T-helper 2 cell treated with Interferon-gamma antibody and Interleukin-4, amounts not matched to agents 5 μg/mL and 100 μg/mL, for 36 hours (primary cell): ENCODE results near the gene OXSR1.

ENCODE experiments used
- DNase-seq: peaks from one replicate; pipeline ENCODE4 v3.0.0; 2021; ENCODE audit warnings: low spot score
- H3K27ac Mint-ChIP-seq: one replicate; pipeline ENCODE4 v1.8.0; 2021; ENCODE audit warnings: mild to moderate bottlenecking, mixed read lengths
- H3K27me3 Mint-ChIP-seq: one replicate; pipeline ENCODE4 v1.8.0; 2021; ENCODE audit warnings: low read depth, mixed read lengths
- H3K36me3 Mint-ChIP-seq: one replicate; pipeline ENCODE4 v1.8.0; 2021; ENCODE audit warnings: low read depth, mixed read lengths
- H3K4me1 Mint-ChIP-seq: one replicate; pipeline ENCODE4 v1.8.0; 2021; ENCODE audit warnings: low read depth, mixed read lengths
- H3K4me3 Mint-ChIP-seq: one replicate; pipeline ENCODE4 v1.8.0; 2022; ENCODE audit warnings: mild to moderate bottlenecking, moderate library complexity, mixed read lengths
- H3K9me3 Mint-ChIP-seq: one replicate; pipeline ENCODE4 v1.8.0; 2021; ENCODE audit warnings: mixed read lengths

Gene OXSR1

DNA sequence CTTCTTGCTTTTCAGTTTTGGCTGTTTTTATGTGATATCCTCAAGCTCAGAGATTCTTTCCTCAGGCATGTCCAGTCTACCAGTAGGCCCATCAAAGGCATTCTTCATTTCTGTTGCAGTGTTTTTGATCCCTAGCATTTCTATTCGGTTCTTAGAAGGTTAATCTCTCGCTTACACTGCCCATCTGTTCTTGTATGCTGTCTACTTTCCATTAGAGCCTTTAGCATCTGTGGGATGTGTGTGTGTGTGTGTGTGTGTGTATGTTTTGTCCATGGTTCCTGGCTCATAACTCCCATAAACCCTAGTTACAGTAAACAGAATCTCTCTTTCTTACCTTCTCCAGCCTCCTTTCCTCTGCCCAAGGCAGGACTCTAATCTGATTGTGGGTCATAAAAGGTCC lies 95.1 kb downstream of the OXSR1 start:
- H3K36me3 Mint-ChIP-seq, result peaks cover 18% of the 10 kb centered on the region
- H3K4me3 Mint-ChIP-seq, result no peak overlapping the region

DNA sequence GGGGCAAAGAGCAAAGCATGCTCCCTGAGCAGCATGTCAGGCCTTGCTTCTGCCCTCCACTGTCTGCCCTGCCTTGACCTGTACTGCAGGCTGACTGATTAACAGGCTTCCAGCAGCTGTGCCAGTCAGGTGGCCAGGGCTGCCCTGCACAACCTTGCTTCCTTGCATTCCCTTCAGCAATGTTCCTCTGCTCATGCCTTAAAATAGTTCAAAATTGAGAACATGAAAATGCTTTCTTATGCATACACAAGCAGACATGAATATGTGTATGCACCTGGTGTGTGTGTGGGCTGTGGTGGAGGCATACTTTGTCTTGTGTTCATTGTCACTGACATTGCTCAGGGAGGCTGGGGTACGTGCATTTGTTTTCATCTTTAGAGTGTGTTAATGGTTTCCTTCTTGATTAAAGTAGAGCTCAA lies 99.0 kb downstream of the OXSR1 start:
- DNase-seq, result no peak
- no peaks in the 10 kb centered on the region for H3K9me3 Mint-ChIP-seq
- H3K36me3 Mint-ChIP-seq, result peaks cover 7% of the 10 kb centered on the region
- H3K4me1 Mint-ChIP-seq, result peaks cover 18% of the 10 kb centered on the region
- no peak overlapping the region for H3K27ac Mint-ChIP-seq
- H3K27me3 Mint-ChIP-seq, result no peaks in the 10 kb centered on the region
- no peak overlapping the region for H3K4me3 Mint-ChIP-seq

More for the DNA sequence above, 95.1 kb downstream of the OXSR1 start:
- H3K27ac Mint-ChIP-seq, result no peak overlapping the region
- no peak for DNase-seq
- H3K27me3 Mint-ChIP-seq, result no peaks in the 10 kb centered on the region
- H3K9me3 Mint-ChIP-seq, result no peaks in the 10 kb centered on the region
- peaks cover 22% of the 10 kb centered on the region for H3K4me1 Mint-ChIP-seq

DNA sequence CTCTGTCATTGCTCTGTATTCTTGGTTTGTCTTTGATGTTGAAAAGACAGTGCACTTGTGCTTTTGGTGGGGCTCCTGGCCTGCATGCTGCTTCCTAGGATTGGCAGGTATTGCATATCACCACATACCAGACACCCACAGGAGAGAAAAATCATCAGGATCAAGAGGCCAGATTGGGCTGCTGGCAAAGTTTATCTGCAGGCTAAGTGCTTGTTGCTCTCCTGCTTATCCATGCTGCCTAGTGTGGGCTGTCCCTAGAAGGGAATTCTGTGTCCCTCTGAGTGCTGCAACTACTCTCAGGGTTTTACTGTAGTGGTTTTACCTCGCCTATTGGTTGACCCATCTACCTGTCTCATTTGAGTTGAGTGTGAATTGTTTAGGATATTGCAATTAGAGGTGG lies 99.4 kb downstream of the OXSR1 start:
- peaks cover 7% of the 10 kb centered on the region for H3K36me3 Mint-ChIP-seq
- peaks cover 15% of the 10 kb centered on the region for H3K4me1 Mint-ChIP-seq
- no peak overlapping the region for H3K4me3 Mint-ChIP-seq
- H3K9me3 Mint-ChIP-seq, result no peaks in the 10 kb centered on the region
- no peak for DNase-seq
- no peaks in the 10 kb centered on the region for H3K27me3 Mint-ChIP-seq
- H3K27ac Mint-ChIP-seq, result no peak overlapping the region

DNA sequence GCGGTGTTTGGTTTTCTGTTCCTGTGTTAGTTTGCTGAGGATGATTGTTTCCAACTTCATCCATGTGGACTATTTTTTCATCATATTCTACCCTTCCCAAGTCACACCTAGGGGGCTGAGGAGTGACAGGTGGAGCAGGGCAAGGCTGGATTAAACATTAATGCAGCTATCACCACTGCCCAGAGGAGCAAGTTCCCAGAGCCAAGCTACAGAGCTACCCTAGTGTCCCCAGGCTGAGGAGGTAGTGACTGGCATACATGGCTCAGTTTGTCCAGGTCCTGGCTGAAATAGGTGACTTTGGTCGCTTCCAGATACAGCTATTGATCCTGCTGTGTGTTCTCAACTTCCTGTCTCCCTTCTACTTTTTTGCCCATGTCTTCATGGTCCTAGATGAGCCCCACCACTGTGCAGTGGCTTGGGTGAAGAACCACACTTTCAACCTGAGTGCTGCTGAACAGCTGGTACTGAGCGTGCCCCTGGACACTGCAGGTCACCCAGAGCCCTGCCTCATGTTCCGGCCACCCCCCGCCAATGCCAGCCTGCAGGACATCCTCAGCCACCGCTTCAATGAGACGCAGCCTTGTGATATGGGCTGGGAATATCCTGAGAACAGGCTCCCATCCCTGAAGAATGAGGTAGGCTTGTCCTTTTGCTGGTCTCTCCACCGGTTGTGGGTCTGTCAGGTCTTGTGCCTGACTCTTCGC lies 100.4 kb downstream of the OXSR1 start, which contains the start of gene SLC22A13:
Gene SLC22A13 (plus strand): TSS at position 209 of the 704 bp plus-strand sequence. CDS start 49 bp downstream, at position 258.
- Mint-ChIP-seq H3K4me3 (no peak within 1 kb of the TSS), H3K27me3 (no peaks in the 10 kb centered on the region), H3K36me3 (peaks cover 2% of the 10 kb centered on the region), H3K4me1 (peaks cover 10% of the 10 kb centered on the region), H3K9me3 (no peaks in the 10 kb centered on the region), H3K27ac (no peak within 1 kb of the TSS)
- no peak for DNase-seq

DNA sequence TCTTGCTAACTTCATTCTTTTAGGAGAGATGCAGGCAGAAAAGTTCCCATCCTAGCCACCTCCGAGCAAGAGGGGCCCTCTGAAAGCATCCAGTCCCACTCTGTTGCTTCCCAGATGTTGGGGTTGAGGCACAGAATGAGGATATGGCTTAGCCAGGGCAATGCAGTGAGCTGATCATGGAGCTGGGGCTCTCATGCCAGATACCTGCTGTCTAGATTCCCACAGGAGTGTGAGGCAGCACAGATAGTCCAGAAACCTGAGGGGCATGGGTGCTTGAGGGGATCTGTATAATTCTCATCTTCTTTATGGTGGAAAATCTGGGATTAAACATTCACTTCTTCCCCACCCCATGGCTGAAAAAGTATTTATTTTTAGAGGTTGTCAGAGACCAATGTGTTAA lies 101.5 kb downstream of the OXSR1 start:
- Mint-ChIP-seq H3K4me3 (no peak overlapping the region), H3K27me3 (no peaks in the 10 kb centered on the region), H3K27ac (no peak overlapping the region), H3K36me3 (peaks cover 2% of the 10 kb centered on the region), H3K9me3 (no peaks in the 10 kb centered on the region), H3K4me1 (peaks cover 10% of the 10 kb centered on the region)
- no peak for DNase-seq

DNA sequence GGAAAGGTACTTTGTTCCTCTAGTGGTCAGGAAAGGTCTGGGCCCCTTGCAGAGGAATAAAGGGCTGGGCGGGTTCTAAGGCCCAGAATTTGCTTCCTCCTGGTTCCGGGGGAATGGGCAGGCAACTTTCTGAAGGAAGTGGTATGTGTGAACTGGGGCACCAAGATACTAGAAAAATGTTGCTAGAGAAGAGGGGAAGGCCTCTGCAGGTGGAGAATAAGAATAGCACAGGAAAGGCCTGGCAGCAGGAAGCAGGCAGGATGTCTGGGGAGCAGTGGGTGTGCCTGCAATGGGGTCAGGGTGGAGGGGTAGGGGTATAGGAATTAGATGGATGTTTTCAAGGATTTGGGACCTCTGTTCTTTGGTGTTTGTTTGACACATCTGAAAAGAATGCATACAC lies 102.3 kb downstream of the OXSR1 start:
- no peak overlapping the region for H3K27ac Mint-ChIP-seq
- no peaks in the 10 kb centered on the region for H3K9me3 Mint-ChIP-seq
- peaks cover 10% of the 10 kb centered on the region for H3K4me1 Mint-ChIP-seq
- no peak overlapping the region for H3K4me3 Mint-ChIP-seq
- DNase-seq, result no peak
- H3K27me3 Mint-ChIP-seq, result no peaks in the 10 kb centered on the region
- H3K36me3 Mint-ChIP-seq, result peaks cover 2% of the 10 kb centered on the region

DNA sequence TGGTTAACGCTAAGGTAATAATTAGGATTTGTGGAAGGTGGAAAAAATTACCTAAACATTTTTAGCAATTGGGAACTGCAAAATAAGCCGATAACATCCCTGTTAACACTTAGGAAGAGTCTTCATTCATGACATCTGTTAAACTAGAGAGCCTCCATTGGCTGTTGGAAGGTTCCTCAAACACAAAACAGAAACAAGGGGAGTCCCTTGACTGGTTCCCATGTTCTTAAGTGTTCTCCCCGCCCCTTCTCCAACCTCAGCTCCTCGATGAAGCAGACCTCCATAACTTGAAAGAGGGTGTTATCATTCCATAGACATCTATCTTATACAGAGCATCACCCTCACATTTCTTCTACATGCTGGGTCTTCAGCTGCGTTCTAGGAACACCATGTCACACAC lies 102.8 kb downstream of the OXSR1 start:
- no peak for DNase-seq
- H3K27ac Mint-ChIP-seq, result no peak overlapping the region
- no peaks in the 10 kb centered on the region for H3K27me3 Mint-ChIP-seq
- no peak overlapping the region for H3K4me3 Mint-ChIP-seq
- peaks cover 10% of the 10 kb centered on the region for H3K4me1 Mint-ChIP-seq
- no peaks in the 10 kb centered on the region for H3K9me3 Mint-ChIP-seq
- H3K36me3 Mint-ChIP-seq, result peaks cover 2% of the 10 kb centered on the region

DNA sequence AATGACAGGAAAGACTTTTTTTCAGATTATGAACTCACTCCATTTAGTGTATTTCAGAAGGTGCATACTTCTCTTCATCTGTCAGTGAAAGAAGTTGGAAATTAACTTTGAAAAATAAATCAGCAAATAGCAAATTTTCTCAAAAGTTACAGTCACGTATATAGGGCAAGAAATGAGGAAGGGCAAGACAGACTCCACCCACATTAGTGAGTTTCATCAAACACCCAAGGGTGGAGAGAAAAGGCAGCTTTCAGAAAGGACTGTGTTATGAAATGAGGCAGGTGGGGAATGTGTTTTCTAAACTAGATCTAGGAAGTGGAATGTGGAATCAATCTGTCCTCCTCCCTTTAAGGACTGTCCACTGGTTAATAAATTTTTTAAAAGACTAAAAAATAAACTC lies 103.2 kb downstream of the OXSR1 start:
- peaks cover 2% of the 10 kb centered on the region for H3K36me3 Mint-ChIP-seq
- H3K9me3 Mint-ChIP-seq, result no peaks in the 10 kb centered on the region
- H3K27me3 Mint-ChIP-seq, result no peaks in the 10 kb centered on the region
- no peak for DNase-seq
- H3K4me3 Mint-ChIP-seq, result no peak overlapping the region
- H3K4me1 Mint-ChIP-seq, result peaks cover 10% of the 10 kb centered on the region
- no peak overlapping the region for H3K27ac Mint-ChIP-seq

DNA sequence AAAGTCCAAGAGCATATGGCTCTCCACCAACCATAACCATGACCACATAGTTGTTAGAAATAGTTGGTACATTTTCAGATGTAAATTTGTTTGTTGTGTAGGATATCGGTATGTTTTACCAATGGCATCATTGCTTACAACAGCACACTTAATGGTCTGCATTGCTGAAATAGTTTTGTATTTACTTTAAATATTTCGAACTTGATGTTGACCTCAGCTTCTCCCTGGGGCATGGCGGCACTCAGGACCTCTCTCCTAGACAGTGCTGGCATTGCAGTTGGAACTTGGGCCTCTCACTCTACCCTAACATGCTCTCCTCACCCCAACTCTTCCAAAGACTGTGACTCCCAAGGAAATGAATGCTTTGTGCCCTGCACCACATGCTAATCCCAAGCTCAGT lies 105.3 kb downstream of the OXSR1 start:
- Mint-ChIP-seq H3K9me3 (no peaks in the 10 kb centered on the region), H3K4me3 (no peak overlapping the region), H3K27me3 (no peaks in the 10 kb centered on the region), H3K27ac (no peak overlapping the region), H3K36me3 (peaks cover 2% of the 10 kb centered on the region), H3K4me1 (peaks cover 10% of the 10 kb centered on the region)
- DNase-seq, result no peak

DNA sequence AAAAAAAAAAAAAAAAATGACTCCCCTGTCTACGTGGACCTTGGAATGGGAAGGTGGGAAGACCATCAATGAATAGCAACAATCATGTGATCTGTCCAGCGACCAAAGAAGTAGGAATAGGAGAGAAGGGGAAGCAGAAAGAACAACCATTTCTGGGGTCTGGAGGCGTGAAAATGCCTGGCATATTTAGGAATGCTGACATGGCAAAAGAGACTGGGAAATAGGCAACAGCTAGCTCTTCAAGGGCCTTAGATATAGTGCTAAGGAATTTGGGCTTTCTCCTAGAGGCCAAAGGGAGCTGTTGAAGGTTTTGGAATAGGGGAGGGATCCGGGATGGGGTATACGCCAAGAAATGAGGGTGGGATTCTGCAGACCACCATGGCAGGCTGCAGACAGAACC lies 106.2 kb downstream of the OXSR1 start:
- Mint-ChIP-seq H3K4me1 (peaks cover 10% of the 10 kb centered on the region), H3K27me3 (no peaks in the 10 kb centered on the region), H3K4me3 (no peak overlapping the region), H3K36me3 (no peaks in the 10 kb centered on the region), H3K27ac (no peak overlapping the region), H3K9me3 (no peaks in the 10 kb centered on the region)
- no peak for DNase-seq

DNA sequence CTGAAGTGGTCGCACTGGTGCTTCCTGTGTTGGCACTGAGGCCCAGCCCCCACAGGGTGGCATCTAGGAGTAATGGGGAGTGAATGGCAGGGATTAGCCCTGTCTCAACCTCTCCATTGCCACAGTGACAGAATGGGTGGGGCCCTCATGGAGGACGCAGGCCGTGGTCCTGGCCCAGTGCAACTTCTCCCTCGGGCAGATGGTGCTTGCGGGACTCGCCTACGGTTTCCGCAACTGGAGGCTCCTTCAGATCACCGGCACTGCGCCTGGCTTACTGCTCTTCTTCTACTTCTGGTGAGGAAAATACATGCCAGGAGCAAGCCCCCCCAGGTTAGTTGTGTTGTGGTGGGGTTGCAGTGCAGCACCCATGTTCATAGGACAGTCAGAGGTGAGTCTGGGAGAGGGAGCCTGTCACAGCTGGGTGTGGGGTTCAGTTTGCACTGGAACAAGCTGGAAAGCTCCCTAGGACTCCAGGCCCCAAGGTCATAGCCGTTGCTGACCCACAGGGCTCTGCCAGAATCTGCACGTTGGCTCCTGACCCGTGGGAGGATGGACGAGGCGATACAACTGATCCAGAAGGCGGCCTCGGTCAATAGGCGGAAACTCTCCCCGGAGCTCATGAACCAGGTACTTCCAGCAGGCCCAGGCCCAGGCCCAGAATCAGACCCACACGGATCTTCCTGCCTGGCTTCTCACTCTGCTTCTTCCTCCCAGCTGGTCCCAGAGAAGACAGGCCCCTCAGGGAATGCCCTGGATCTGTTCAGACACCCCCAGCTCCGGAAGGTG lies 109.7 kb downstream of the OXSR1 start:
- H3K9me3 Mint-ChIP-seq, result no peaks in the 10 kb centered on the region
- peaks cover 3% of the 10 kb centered on the region for H3K36me3 Mint-ChIP-seq
- H3K4me3 Mint-ChIP-seq, result no peak overlapping the region
- H3K27ac Mint-ChIP-seq, result no peak overlapping the region
- DNase-seq, result no peak
- no peaks in the 10 kb centered on the region for H3K4me1 Mint-ChIP-seq
- H3K27me3 Mint-ChIP-seq, result no peaks in the 10 kb centered on the region

DNA sequence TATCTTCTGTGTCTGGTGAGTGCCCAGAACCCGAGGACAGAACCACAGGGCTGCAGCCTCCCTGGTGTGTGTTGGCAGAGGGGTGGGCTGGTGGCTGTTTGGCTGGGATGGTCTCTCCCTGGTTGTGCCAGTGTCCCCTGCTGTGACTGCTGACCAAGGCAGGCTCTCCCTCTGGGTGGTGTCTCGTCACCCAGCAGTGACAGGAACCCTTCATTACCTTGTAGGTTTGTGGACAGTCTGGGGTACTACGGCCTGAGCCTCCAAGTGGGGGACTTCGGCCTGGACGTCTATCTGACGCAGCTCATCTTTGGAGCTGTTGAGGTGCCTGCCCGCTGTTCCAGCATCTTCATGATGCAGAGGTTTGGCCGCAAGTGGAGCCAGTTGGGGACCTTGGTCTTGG lies 110.3 kb downstream of the OXSR1 start:
- no peaks in the 10 kb centered on the region for H3K4me1 Mint-ChIP-seq
- DNase-seq, result no peak
- H3K9me3 Mint-ChIP-seq, result no peaks in the 10 kb centered on the region
- no peak overlapping the region for H3K27ac Mint-ChIP-seq
- no peaks in the 10 kb centered on the region for H3K27me3 Mint-ChIP-seq
- no peak overlapping the region for H3K4me3 Mint-ChIP-seq
- peaks cover 3% of the 10 kb centered on the region for H3K36me3 Mint-ChIP-seq

DNA sequence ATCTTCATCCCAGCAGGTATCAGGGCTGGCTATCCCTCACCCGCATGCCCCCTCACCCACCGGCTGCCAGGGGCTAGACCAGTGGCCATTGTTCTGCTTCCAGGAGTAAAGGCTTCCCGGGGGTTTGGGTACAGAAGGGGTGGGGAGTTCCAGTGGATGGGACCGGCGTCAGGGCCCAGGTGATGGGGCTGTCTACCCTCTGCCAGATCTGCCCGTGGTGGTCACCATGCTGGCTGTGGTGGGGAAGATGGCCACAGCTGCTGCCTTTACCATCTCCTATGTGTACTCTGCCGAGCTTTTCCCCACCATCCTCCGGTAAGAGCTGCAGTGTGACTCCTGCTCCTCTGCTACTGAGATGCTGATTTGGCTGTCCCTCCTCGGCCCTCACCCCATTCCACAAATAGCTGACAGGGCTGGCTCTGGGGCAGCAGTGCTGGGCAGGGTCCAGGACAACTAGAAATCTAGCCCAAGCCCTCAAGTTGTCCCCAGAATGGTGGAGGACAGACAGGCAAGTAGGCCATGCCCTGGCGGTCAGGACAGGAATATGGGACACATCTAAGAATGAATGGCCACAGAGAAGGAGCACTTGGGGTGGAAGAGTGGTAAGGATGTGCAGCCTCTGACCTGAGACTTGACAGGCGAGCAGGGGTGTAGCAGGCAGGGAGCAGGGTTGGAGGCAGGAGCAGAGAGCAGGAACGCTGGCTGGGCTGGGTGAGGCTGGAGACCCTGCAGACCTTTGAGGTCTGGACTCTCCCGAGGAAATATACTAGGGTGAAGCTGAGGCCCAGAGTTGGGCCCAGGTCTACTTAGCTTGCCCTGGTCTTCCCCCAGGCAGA lies 111.0 kb downstream of the OXSR1 start:
- no peak overlapping the region for H3K4me3 Mint-ChIP-seq
- no peak overlapping the region for H3K27ac Mint-ChIP-seq
- H3K36me3 Mint-ChIP-seq, result peaks cover 3% of the 10 kb centered on the region
- H3K4me1 Mint-ChIP-seq, result no peaks in the 10 kb centered on the region
- no peaks in the 10 kb centered on the region for H3K9me3 Mint-ChIP-seq
- no peak for DNase-seq
- H3K27me3 Mint-ChIP-seq, result no peaks in the 10 kb centered on the region
